A673 (cell line): ENCODE results near the gene TFDP2. TPM values are rescaled to one million over a fixed set of nuclear protein-coding genes. Genes with fewer than 3 reads are reported as not detected.
"Not testable (repeated sequence)": the region's sequence is repeated elsewhere in the genome, so short reads cannot be mapped to it uniquely, and the experiment has no call there.

Source experiments
- BruUV-seq: library from RNA; stranded (reverse); fragments of 400-500 nt; replicated peaks from 2 replicates; lab custom pipeline; 2021; lab: Mats Ljungman, UMichigan
- CTCF ChIA-PET: fragments of 300-600 bp; sonication (Branson Sonifier 250); formaldehyde crosslinking; loops from one replicate; lab custom pipeline; 2022; ENCODE audit warnings: antibody characterized with exemption; lab: Charles Lee
- POLR2A ChIA-PET: fragments of 300-600 bp; sonication (Branson Sonifier 250); formaldehyde crosslinking; loops from one replicate; lab custom pipeline; 2022; ENCODE audit warnings: antibody characterized with exemption; ENCODE audit not compliant: low non-redundant PET; lab: Charles Lee
- DNase-seq: peaks from one replicate; pipeline ENCODE4 v3.0.0-alpha.2; 2015; ENCODE audit warnings: low spot score
- H3K27ac ChIP-seq: fragments of 200-600 bp; sonication (generic); 2 replicates; pipeline ENCODE4 v1.5.1; 2016; ENCODE audit warnings: mixed run types, low read depth, mild to moderate bottlenecking, mixed read lengths, antibody characterized with exemption, low read length; ENCODE audit not compliant: poor library complexity, severe bottlenecking
- H3K27me3 ChIP-seq: fragments of 200-600 bp; sonication (generic); replicated peaks from 2 replicates; pipeline ENCODE4 v1.6.1; 2017; ENCODE audit warnings: mixed run types, low read depth, mild to moderate bottlenecking, mixed read lengths, antibody characterized with exemption, low read length; ENCODE audit not compliant: insufficient read depth, poor library complexity
- H3K36me3 ChIP-seq: fragments of 200-600 bp; sonication (generic); 2 replicates; pipeline ENCODE4 v1.6.1; 2016; ENCODE audit warnings: mixed run types, mild to moderate bottlenecking, mixed read lengths, antibody characterized with exemption, low read length; ENCODE audit not compliant: insufficient read depth, poor library complexity, severe bottlenecking
- H3K4me1 ChIP-seq: fragments of 200-600 bp; sonication (generic); 2 replicates; pipeline ENCODE4 v1.6.1; 2017; ENCODE audit warnings: mixed run types, mild to moderate bottlenecking, mixed read lengths, antibody characterized with exemption, low read length; ENCODE audit not compliant: insufficient read depth, poor library complexity, severe bottlenecking
- H3K4me3 ChIP-seq: fragments of 200-600 bp; sonication (generic); 2 replicates; pipeline ENCODE4 v1.5.1; 2016; ENCODE audit warnings: low read depth, mixed run types, mild to moderate bottlenecking, mixed read lengths, low read length; ENCODE audit not compliant: poor library complexity, severe bottlenecking
- H3K9me3 ChIP-seq: fragments of 200-600 bp; sonication (generic); 2 replicates; pipeline ENCODE4 v1.6.1; 2016; ENCODE audit warnings: mixed run types, low read depth, mild to moderate bottlenecking, mixed read lengths, antibody characterized with exemption, low read length; ENCODE audit not compliant: poor library complexity, severe bottlenecking
- EZH2 ChIP-seq: fragments of 200-600 bp; sonication (generic); IDR thresholded peaks from 2 replicates; pipeline ENCODE4 v1.6.1; 2017; ENCODE audit warnings: borderline replicate concordance, low read depth, mild to moderate bottlenecking, mixed read lengths, antibody characterized with exemption, low read length; ENCODE audit not compliant: poor library complexity, severe bottlenecking
- intact Hi-C: fragments of 100-400 bp; cut with micrococcal nuclease; formaldehyde crosslinking; loops from one replicate; pipeline ENCODE4 v1.10.0; 2022; ENCODE audit not compliant: unreplicated experiment
- total RNA-seq: library from RNA; stranded (reverse); gene quantifications from 2 replicates; pipeline ENCODE4 v1.2.3, GENCODE V29; 2021
- TF ChIP-seq, protein P1 (sequence below): fragments of 300-800, 200-600 bp; sonication (generic); conservative IDR thresholded peaks from 2 replicates; pipeline ENCODE4 v1.5.1; 2017; ENCODE audit warnings: low read depth, mild to moderate bottlenecking, antibody characterized with exemption, low read length, moderate library complexity, mixed read lengths

TFDP2 gene
- total RNA-seq, 1 experiment from 2014 or later, result 41.6 TPM

DNA sequence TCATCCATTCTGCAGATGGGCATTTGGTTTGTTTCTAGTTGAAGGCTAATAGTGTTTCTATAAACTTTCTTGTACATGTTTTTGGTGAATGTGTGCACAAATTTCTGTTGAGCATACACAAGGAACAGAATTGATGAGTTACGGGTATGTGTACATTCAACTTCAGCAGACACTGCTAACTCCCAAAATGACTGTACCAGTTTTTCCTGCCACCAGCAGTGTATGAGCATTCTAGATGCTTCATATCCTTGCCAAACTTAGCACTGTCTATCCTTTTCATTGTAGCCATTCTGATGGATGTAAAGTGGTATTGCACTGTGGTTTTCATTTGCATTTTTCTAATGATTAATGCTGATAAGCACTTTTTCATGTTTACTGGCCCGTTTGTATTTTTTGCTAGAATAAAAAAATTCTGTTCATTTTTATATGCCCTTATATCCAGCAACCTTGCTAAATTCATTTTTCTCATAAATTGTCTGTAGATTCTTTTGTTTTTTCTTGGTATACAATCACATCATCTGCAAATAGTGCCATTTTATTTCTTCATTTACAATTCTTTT lies 162.7 kb downstream of the TFDP2 start:
- Histone ChIP-seq H3K36me3 (no peaks in the 10 kb centered on the region), H3K4me3 (no peak overlapping the region), H3K27me3 (no peaks in the 10 kb centered on the region), H3K27ac (no peak overlapping the region), H3K9me3 (no peaks in the 10 kb centered on the region), H3K4me1 (no peaks in the 10 kb centered on the region)
- intact Hi-C loops, result no loop called here
- ChIA-PET CTCF (no interaction called here), POLR2A (no interaction called here)
- BruUV-seq, result no TSS peak
- TF ChIP-seq, protein P1, sequence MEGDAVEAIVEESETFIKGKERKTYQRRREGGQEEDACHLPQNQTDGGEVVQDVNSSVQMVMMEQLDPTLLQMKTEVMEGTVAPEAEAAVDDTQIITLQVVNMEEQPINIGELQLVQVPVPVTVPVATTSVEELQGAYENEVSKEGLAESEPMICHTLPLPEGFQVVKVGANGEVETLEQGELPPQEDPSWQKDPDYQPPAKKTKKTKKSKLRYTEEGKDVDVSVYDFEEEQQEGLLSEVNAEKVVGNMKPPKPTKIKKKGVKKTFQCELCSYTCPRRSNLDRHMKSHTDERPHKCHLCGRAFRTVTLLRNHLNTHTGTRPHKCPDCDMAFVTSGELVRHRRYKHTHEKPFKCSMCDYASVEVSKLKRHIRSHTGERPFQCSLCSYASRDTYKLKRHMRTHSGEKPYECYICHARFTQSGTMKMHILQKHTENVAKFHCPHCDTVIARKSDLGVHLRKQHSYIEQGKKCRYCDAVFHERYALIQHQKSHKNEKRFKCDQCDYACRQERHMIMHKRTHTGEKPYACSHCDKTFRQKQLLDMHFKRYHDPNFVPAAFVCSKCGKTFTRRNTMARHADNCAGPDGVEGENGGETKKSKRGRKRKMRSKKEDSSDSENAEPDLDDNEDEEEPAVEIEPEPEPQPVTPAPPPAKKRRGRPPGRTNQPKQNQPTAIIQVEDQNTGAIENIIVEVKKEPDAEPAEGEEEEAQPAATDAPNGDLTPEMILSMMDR, result no peak
- TF ChIP-seq EZH2, result no peak
- no peak for DNase-seq

DNA sequence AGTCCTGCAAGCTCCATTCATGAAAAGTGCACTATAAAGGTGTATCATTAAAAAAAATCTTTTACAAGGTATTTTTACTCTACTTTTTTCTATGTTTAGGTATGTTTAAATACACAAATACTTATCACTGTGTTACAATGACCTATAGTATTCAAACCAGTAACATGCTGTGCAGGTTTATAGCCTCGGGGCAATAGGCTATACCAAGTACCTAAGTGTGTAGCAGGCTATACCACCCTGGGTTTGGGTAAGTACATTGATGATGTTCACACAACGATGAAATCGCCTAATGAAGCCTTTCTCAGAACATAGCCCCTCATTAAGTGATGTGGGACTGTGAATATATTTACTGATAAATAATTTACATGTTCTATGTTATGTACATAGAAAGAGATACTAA lies 168.3 kb downstream of the TFDP2 start:
- CTCF ChIA-PET, result no interaction called here
- BruUV-seq, result no TSS peak
- no peaks in the 10 kb centered on the region for H3K27me3 ChIP-seq
- no peak for DNase-seq
- intact Hi-C loops, result no loop called here
- no peak overlapping the region for H3K27ac ChIP-seq
- no peaks in the 10 kb centered on the region for H3K4me1 ChIP-seq
- TF ChIP-seq, protein P1, result no peak
- TF ChIP-seq EZH2, result no peak
- H3K4me3 ChIP-seq, result no peak overlapping the region
- H3K9me3 ChIP-seq, result no peaks in the 10 kb centered on the region
- POLR2A ChIA-PET, result no interaction called here
- no peaks in the 10 kb centered on the region for H3K36me3 ChIP-seq

DNA sequence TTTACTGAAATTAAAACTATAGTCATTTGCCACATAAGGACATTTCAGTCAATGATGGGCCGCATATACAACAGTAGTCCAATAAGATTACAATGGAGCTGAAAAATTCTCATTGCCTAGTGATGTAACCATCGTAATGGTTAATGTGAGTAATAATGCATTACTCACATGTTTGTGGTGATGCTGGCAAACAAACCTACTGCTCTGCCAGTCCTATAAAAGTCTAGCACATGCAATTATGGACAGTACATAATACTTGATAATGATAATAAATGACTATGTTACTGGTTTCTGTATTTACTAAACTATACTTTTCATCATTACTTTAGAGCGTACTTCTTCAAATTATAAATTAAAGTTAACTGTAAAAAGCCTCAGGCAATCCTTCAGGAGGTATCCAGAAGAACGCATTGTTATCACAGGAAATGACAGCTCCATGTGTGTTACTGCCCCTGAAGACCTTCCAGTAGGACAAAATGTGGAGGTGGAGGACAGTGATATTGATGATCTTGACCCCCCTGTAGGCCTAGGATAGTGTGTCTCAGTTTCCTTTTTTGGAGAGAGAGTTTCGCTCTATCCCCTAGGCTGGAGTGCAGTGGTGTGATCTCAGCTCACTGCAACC lies 170.2 kb downstream of the TFDP2 start:
- ChIA-PET POLR2A (no interaction called here), CTCF (no interaction called here)
- no peak for DNase-seq
- Histone ChIP-seq H3K36me3 (no peaks in the 10 kb centered on the region), H3K4me1 (no peaks in the 10 kb centered on the region), H3K27ac (no peak overlapping the region), H3K9me3 (no peaks in the 10 kb centered on the region), H3K4me3 (no peak overlapping the region), H3K27me3 (no peaks in the 10 kb centered on the region)
- no TSS peak for BruUV-seq
- intact Hi-C loops, result no loop called here
- no peak for TF ChIP-seq EZH2
- TF ChIP-seq, protein P1, result no peak

DNA sequence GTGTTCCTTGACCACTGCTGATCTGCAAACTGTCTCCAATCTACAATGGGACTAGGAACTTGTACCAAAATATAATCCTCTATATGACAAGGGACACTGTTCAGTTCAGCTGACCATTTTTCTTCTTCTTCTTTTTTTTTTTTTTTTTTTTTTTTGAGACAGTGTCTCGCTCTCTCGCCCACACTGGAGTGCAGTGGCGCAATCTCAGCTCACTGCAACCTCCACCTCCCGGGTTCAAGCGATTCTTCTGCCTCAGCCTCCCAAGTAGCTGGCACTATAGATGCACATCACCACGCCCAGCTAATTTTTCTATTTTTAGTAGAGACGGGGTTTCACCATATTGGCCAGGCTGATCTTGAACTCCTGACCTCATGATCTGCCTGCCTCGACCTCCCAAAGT lies 174.6 kb downstream of the TFDP2 start:
- intact Hi-C loops, BruUV-seq: not testable (repeated sequence)

More for the DNA sequence above, 174.6 kb downstream of the TFDP2 start:
- DNase-seq, POLR2A ChIA-PET, H3K36me3 ChIP-seq, H3K27me3 ChIP-seq, H3K4me1 ChIP-seq, CTCF ChIA-PET, H3K4me3 ChIP-seq, H3K9me3 ChIP-seq, H3K27ac ChIP-seq: not testable (repeated sequence)
